ENCODE measurements around the gene ACOX1.

DNA sequence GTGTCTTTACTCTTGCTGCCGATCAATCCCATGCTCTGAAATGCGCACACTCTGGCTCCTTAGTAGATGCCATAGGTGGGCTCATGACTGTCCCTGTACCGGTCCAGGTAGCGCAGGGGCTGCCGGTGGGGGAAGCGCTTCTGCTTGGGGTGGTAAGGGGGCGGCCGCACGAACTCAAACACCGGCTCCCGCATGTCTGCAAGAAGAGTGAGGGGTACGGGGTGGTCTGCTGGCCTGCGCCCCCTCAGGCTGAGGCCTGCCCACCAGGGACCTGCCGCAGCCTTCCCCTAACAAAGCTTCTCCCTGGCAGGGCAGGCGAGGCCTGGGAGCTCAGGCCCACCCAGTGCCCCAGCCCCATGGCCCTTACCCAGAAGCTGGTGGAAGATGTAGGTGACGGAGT is 80.2 kb downstream of the ACOX1 start:
- TF ChIP-seq POLR2A (IDR thresholded peaks at IDR 0.05), result no peak
- TF ChIP-seq, protein P1, sequence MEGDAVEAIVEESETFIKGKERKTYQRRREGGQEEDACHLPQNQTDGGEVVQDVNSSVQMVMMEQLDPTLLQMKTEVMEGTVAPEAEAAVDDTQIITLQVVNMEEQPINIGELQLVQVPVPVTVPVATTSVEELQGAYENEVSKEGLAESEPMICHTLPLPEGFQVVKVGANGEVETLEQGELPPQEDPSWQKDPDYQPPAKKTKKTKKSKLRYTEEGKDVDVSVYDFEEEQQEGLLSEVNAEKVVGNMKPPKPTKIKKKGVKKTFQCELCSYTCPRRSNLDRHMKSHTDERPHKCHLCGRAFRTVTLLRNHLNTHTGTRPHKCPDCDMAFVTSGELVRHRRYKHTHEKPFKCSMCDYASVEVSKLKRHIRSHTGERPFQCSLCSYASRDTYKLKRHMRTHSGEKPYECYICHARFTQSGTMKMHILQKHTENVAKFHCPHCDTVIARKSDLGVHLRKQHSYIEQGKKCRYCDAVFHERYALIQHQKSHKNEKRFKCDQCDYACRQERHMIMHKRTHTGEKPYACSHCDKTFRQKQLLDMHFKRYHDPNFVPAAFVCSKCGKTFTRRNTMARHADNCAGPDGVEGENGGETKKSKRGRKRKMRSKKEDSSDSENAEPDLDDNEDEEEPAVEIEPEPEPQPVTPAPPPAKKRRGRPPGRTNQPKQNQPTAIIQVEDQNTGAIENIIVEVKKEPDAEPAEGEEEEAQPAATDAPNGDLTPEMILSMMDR (IDR thresholded peaks at IDR 0.05), result no peak
- TF ChIP-seq EP300 (IDR thresholded peaks at IDR 0.05), result no peak
